HepG2 (cell line): ENCODE results near the gene NOM1. TPM values are rescaled to one million over a fixed set of nuclear protein-coding genes. Genes with fewer than 3 reads are reported as not detected.

Experiments
- ASH2L ChIP-seq: fragments of 300-600, 200-600 bp; sonication (generic); IDR thresholded peaks from 2 replicates; pipeline ENCODE4 v1.7.0; 2017; ENCODE audit warnings: low read depth, mild to moderate bottlenecking, moderate library complexity, mixed read lengths, low read length; ENCODE audit not compliant: insufficient read length
- FOSL2 ChIP-seq: sonication (generic); formaldehyde crosslinking; IDR thresholded peaks from 2 replicates; pipeline ENCODE4 v1.4.0; 2020; ENCODE audit warnings: missing genetic modification reagents
- FOXP1 ChIP-seq, 2 experiments: fragments of 450-650 bp in 1 of 2; IDR thresholded peaks; 2 replicates each; pipeline ENCODE4 v1.6.1; 2017 to 2018; ENCODE audit warnings: antibody characterized with exemption in 1 of 2
- GLI4 ChIP-seq: sonication (generic); formaldehyde crosslinking; IDR thresholded peaks from 2 replicates; pipeline ENCODE4 v1.5.1; 2020; ENCODE audit warnings: missing genetic modification reagents, mild to moderate bottlenecking, moderate library complexity, borderline replicate concordance
- HCFC1 ChIP-seq: fragments of 150-350 bp; IDR thresholded peaks from 2 replicates; pipeline ENCODE4 v1.6.1; 2014; ENCODE audit warnings: low read depth, low read length
- HDAC2 ChIP-seq: sonication (generic); formaldehyde crosslinking; IDR thresholded peaks from 2 replicates; pipeline ENCODE4 v1.4.0; 2020; ENCODE audit warnings: missing genetic modification reagents
- NRL ChIP-seq: sonication (generic); formaldehyde crosslinking; IDR thresholded peaks from 2 replicates; pipeline ENCODE4 v1.5.0; 2020; ENCODE audit warnings: missing genetic modification reagents, mild to moderate bottlenecking, moderate library complexity, borderline replicate concordance
- POGK ChIP-seq: sonication (generic); formaldehyde crosslinking; conservative IDR thresholded peaks from 2 replicates; pipeline ENCODE4 v1.8.0; 2022; ENCODE audit warnings: mild to moderate bottlenecking, moderate library complexity, missing genetic modification reagents
- RBM22 ChIP-seq: fragments of 200-400 bp; formaldehyde crosslinking; optimal IDR thresholded peaks from 2 replicates; pipeline ENCODE3; 2017; ENCODE audit warnings: mild to moderate bottlenecking, low read length, moderate library complexity
- SIN3A ChIP-seq: IDR thresholded peaks from 2 replicates; pipeline ENCODE4 v1.6.1; 2011; ENCODE audit warnings: low read depth, mild to moderate bottlenecking, control low read depth, low read length, borderline replicate concordance
- SNAI1 ChIP-seq: sonication (generic); formaldehyde crosslinking; IDR thresholded peaks from 2 replicates; pipeline ENCODE4 v1.5.0; 2020; ENCODE audit warnings: mild to moderate bottlenecking, missing genetic modification reagents, borderline replicate concordance
- SNAPC2 ChIP-seq: sonication (generic); formaldehyde crosslinking; IDR thresholded peaks from 2 replicates; pipeline ENCODE4 v1.8.1; 2022; ENCODE audit warnings: mild to moderate bottlenecking, missing genetic modification reagents
- SP4 ChIP-seq: sonication (generic); formaldehyde crosslinking; IDR thresholded peaks from 2 replicates; pipeline ENCODE4 v1.8.1; 2023; ENCODE audit warnings: mild to moderate bottlenecking, missing genetic modification reagents
- SSRP1 ChIP-seq: IDR thresholded peaks from 2 replicates; pipeline ENCODE4 v1.6.1; 2016; ENCODE audit warnings: control low read depth
- U2AF1 ChIP-seq: fragments of 200-400 bp; formaldehyde crosslinking; optimal IDR thresholded peaks from 2 replicates; pipeline ENCODE3; 2017; ENCODE audit warnings: mild to moderate bottlenecking, low read depth, low read length
- ZKSCAN1 ChIP-seq: fragments of 150-350 bp; IDR thresholded peaks from 2 replicates; pipeline ENCODE4 v1.6.1; 2014; ENCODE audit warnings: low read length
- ZNF124 ChIP-seq: sonication (generic); formaldehyde crosslinking; IDR thresholded peaks from 2 replicates; pipeline ENCODE4 v1.4.0; 2020; ENCODE audit warnings: missing genetic modification reagents
- ZNF275 ChIP-seq: sonication (generic); formaldehyde crosslinking; IDR thresholded peaks from 2 replicates; pipeline ENCODE4 v1.8.0; 2022; ENCODE audit warnings: missing genetic modification reagents, mild to moderate bottlenecking, inconsistent platforms, borderline replicate concordance
- ZNF282 ChIP-seq: fragments of 450-650 bp; IDR thresholded peaks from 2 replicates; pipeline ENCODE4 v1.6.1; 2018; ENCODE audit not compliant: partially characterized antibody
- ZNF570 ChIP-seq: sonication (generic); formaldehyde crosslinking; IDR thresholded peaks from 2 replicates; pipeline ENCODE4 v1.4.0; 2020; ENCODE audit warnings: mild to moderate bottlenecking, missing genetic modification reagents, borderline replicate concordance
- ZNF574 ChIP-seq: sonication (generic); formaldehyde crosslinking; IDR thresholded peaks from 2 replicates; pipeline ENCODE4 v1.4.0; 2020; ENCODE audit warnings: missing genetic modification reagents
- ZNF747 ChIP-seq: sonication (generic); formaldehyde crosslinking; IDR thresholded peaks from 2 replicates; pipeline ENCODE4 v1.8.1; 2023; ENCODE audit warnings: missing genetic modification reagents, mild to moderate bottlenecking, borderline replicate concordance
- ZNF775 ChIP-seq: sonication (generic); formaldehyde crosslinking; IDR thresholded peaks from 2 replicates; pipeline ENCODE4 v1.4.0; 2020; ENCODE audit warnings: missing genetic modification reagents, mild to moderate bottlenecking, moderate library complexity, borderline replicate concordance
- polyA plus RNA-seq, 8 experiments: library from polyadenylated mRNA; depleted of rRNA in 3 of 8; stranded (reverse) in 7 of 8; unstranded in 1 of 8; fragments of >200 nt; fragmentation: Illumina TruSeq in 4 of 8; extraction: Trizol in 4 of 8; gene quantifications; 2 replicates each; pipeline versions ENCODE4 v1.2.1 to v1.2.3, GENCODE V29; 2011 to 2016; ENCODE audit warnings: low read depth in 4 of 8, missing spikeins in 1 of 8, mixed read lengths in 1 of 8; ENCODE audit not compliant: insufficient read depth in 1 of 8
- total RNA-seq, 5 experiments: library from RNA; depleted of rRNA; stranded (reverse); fragments of >200 nt; fragmentation: Illumina TruSeq; extraction: Trizol; gene quantifications; 2 replicates each; pipeline ENCODE4 v1.2.3, GENCODE V29; 2016; ENCODE audit warnings: low read depth in 1 of 5

The NOM1 gene
- total and polyA plus RNA-seq, 2 of the 13 experiments (the other 11 are each of a cell fraction or from before 2014, with no cell fraction given), result 14.2 to 26.2 TPM

- TF ChIP-seq FOXP1 (IDR thresholded peaks at IDR 0.05) (no peak), FOXP1 (CRISPR knock-in tag; IDR thresholded peaks at IDR 0.05) (no peak), ASH2L (peak; percentile 37), ZKSCAN1 (no peak), SSRP1 (CRISPR knock-in tag) (no peak), ZNF282 (no peak), SNAI1 (no peak), SNAPC2 (CRISPR knock-in tag) (no peak), ZNF747 (CRISPR knock-in tag) (no peak), ZNF570 (0 out of 2 replicates have a peak, but pooled peaks have one; percentile 30), ZNF775 (CRISPR knock-in tag) (no peak), FOSL2 (CRISPR knock-in tag) (no peak), ZNF574 (CRISPR knock-in tag) (peak; percentile 39; the same call in 1 of the 2 replicates), SIN3A (no peak), HDAC2 (no peak), ZNF124 (CRISPR knock-in tag) (no peak), U2AF1 (no peak), SP4 (CRISPR knock-in tag) (peak; percentile 77), NRL (CRISPR knock-in tag) (no peak), RBM22 (no peak), POGK (CRISPR knock-in tag) (no peak), HCFC1 (no peak), ZNF275 (CRISPR knock-in tag) (peak; percentile 24; the same call in 1 of the 2 replicates), GLI4 (CRISPR knock-in tag) (no peak)
Observed at GRCh38 chr7:157010588-157011332, 61.2 kb downstream of the NOM1 start, which contains the start of gene MNX1 (continued).
